GM21576 (cell line): ENCODE results near the gene PANK4.
"Not testable (repeated sequence)": the region's sequence is repeated elsewhere in the genome, so short reads cannot be mapped to it uniquely, and the experiment has no call there.

ENCODE experiments used
- ATAC-seq: cut with Tn5 transposase; IDR thresholded peaks from one replicate; pipeline ENCODE4 v1.9.1; 2021; ENCODE audit warnings: mild to moderate bottlenecking, moderate library complexity; ENCODE audit not compliant: unreplicated experiment

Gene PANK4

DNA sequence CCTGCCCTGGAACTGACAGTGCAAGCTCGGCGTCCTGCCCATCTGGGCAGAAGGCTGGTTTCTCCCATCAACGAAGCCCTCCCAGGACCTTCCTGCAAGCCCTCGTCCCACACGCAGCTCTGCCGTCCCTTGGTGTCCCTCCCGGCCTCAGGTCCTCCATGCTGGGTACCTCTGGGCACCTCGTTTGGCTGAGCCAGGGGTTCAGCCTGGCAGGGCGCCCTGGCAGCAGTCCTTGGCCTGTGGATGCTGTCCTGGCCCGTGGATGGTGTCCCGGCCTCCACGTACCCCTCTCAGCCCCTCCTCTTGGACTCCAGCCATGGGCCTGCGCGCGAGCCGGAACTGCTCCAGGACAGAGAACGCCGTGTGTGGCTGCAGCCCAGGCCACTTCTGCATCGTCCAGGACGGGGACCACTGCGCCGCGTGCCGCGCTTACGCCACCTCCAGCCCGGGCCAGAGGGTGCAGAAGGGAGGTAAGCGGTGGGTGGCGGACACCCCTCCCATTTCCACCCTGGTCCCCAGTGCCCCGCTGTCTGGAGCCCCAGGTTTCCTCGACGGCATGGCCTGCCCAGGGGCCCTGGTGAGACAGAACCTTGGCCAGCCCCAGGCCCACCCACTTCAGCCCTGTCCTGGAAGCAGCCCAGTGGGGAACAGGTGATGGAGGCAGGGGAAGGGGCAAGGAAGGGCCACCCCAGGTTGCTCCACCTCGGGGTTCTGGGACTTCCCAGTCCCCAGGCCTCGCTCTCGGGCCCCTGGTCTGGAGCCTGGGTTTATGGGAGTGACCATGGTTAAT, 33.3 kb upstream of the PANK4 start:
- ATAC-seq, result no peak

DNA sequence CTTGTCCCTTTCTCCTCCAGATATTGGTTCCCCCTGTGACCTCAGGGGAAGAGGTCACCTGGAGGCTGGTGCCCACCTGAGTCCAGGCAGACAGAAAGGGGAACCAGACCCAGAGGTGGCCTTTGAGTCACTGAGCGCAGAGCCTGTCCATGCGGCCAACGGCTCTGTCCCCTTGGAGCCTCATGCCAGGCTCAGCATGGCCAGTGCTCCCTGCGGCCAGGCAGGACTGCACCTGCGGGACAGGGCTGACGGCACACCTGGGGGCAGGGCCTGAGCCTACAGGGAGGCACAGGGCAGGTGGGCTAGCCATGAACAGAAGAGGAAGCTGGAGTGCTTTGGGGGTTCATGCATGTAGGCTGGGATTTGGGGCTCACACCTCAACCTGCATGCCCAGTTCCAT, 32.5 kb upstream of the PANK4 start:
- ATAC-seq, result no peak

DNA sequence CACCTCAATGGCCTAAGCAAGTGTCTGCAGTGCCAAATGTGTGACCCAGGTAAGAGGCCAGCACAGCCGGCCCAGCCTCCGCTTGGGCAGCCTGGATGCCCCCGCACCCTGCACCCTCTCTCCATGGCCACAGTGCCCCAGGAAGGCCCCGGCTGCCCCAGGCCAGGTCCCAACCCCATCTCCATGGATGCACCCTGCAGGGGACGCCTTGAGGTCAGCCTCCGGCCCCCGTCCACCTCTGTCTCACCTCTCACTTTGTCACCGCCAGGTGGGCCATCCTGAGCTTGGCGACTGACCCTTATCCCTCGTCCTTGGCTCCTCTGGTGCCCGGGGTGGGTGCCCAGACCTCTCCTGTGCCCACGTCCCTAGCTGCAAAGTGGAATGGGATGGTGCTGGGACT, 32.0 kb upstream of the PANK4 start:
- no peak for ATAC-seq

GRCh38 chr1:2557482-2558400, 31.3 kb upstream of the PANK4 start:
- ATAC-seq, result no peak

DNA sequence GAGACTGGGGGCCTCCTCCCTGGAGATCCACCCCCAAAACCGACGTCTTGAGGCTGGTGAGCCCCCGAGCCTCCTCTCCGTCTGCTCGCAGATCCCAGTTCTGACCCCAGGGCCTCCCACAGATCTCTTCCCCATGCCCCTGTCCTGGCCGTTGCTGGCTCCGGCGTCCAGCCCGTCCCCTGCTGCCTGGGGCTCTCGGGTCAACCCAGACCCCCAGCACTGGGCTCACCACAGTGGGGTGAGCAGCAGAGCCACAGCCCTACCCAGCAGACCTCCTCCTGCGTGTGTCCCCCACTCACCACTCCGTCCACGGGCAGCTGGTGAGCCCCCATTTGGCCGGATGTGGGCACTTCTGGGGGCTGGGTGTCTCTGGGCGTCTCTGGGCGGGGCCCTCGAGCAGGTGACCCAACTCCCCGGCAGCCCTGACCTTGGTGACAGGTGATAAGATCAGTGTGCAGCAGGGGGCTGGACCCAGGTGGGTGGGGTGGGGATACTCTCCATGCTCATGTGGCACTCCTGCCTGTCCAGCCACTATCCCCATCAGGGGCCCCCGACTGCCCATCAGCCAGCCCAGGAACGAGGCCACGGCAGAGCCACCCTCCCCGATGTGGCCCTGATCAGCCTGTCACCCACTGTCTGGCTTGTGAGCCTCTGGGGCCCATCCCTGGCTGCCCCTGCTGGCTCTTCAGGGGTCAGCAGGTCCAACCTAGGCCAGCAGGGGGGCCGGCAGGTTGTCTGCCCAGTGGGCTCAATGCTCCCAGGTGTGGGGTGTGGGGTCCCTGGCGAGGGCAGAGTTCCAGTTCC, 30.5 kb upstream of the PANK4 start:
- ATAC-seq, result no peak

GRCh38 chr1:2556277-2556677, 29.9 kb upstream of the PANK4 start, which contains the start of gene TNFRSF14:
Gene TNFRSF14 (plus strand): TSS chr1:2556371. CDS start chr1:2556665, 294 bp downstream.
- peak; percentile 23 for ATAC-seq

GRCh38 chr1:2555634-2556276, 29.4 kb upstream of the PANK4 start:
- ATAC-seq, result peak; percentile 31

DNA sequence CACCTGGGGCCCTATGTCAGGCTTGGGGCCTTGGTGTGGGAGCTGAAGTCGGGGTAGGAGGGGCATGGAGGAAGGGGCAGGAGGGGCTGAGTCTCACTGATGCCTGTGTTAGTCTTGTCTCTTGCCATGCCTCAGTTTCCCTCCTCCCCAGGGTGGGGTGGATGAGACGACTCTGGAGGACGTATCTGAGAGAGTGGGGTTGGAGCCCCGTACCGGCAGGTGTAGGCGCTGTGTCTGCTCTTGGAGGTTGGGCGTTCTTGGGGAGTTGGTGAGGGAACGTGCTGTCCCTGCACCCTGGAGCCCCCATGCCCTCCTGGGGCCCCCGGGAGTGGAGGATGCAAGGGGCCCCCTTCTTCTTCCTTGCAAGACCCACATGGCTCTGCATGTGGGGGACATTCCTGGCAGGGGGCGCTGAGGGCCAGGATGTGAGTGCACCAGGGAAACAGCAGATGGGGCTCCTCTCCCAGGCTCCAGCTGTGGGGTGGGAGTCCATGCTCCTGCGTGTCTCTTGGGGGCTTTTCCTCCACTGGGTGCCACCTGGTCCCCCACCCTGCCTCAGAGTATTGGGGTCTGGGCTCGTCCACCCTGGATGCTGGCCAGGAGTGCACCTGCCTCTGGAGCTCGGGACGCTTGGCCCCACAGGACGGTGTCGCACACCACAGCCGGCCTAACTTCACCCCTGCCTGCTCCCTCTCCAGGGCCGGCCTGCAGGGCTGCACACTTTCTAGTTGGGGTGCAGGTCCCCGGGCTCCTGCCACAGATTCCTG, 28.4 kb upstream of the PANK4 start:
- no peak for ATAC-seq

DNA sequence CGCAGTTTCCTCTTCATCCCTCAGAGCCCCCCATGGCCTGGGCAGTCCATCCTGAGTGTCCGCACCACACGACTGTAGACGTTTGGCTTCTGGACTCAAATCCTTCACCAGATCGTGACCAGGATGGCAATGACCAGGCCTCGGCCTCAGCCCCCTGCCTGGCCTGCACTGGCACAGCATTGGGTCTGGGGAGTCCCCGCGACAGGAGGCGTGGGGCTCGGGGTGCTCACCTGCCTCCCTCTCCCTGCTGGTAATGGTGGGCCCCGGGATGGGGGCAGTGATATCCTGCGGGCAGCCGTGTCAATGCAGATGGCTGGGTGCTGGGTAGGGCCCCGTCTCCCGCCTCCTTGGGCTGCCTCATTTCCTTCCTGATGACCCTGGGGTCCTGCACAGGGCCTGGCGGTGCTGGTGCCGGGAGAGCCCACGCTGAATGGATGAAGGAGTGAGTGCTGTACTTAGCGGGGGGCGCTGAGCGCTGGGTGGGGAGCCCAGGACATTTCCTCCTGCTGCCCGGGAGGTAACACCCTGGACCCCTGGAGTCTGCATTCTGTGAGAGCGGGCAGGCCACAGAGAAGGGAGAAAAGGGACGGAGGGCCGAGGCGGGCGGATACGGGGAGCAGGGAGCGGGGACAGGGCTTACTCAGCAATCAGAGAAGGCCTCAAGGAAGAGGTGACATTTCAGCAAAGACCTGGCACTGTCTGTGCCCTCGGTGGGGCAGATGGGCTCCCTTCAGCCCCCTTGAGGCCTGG, 27.6 kb upstream of the PANK4 start:
- no peak for ATAC-seq

GRCh38 chr1:2553076-2553475, 26.7 kb upstream of the PANK4 start:
- ATAC-seq, result not testable (repeated sequence)

GRCh38 chr1:2552189-2552588, 25.8 kb upstream of the PANK4 start:
- ATAC-seq, result no peak

DNA sequence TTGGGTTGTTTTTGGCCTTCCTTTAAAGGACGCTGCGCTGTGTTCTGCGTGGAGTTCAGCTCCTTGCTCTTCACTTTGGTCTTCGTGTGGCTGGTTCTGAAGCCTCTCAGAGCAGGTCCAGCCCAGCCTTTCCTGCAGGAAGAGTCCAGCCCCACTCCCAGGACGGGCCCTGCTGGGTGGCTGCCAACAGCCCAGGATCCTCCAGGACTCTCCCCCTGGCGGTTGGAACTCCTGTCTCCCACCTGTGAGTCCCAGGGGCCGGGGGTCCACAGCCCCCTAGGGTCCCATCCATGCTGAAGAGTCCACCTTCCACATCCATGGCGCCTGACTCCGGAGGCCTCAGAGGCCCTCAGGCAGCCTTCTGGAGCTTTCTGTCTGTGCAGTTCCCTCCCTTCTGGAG, 25.1 kb upstream of the PANK4 start:
- ATAC-seq, result not testable (repeated sequence)

DNA sequence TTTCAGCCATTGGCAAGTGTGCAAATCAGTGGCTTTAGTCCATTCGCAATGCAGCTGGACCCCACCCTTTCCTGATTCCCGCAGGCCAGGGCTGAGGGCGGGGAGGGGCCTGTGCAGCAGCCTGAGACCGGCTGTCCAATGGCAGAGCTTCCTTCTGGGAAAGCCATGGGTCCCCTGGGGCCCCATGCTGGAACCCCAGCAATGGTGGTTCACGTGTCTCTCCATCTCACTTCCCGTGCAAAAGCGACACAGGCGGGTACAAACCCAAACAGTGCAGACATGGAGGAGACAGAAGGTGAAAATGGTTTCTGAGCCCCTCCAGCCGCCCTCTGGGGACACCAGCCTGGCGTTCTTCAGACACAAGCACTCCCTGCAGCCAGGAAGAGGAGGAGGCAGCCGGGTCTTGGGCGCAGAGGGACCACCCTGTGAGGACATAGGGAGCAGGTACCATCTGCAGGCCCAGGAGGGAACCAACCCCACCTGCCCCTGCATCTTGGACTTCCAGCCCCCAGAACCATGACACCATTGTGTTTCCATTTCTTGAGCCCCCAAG, 24.0 kb upstream of the PANK4 start:
- ATAC-seq, result not testable (repeated sequence)

- ATAC-seq, result not testable (repeated sequence)
Observed at GRCh38 chr1:2549367-2550029, 23.1 kb upstream of the PANK4 start.

- no peak for ATAC-seq
Observed at GRCh38 chr1:2548068-2548589, 21.7 kb upstream of the PANK4 start.

DNA sequence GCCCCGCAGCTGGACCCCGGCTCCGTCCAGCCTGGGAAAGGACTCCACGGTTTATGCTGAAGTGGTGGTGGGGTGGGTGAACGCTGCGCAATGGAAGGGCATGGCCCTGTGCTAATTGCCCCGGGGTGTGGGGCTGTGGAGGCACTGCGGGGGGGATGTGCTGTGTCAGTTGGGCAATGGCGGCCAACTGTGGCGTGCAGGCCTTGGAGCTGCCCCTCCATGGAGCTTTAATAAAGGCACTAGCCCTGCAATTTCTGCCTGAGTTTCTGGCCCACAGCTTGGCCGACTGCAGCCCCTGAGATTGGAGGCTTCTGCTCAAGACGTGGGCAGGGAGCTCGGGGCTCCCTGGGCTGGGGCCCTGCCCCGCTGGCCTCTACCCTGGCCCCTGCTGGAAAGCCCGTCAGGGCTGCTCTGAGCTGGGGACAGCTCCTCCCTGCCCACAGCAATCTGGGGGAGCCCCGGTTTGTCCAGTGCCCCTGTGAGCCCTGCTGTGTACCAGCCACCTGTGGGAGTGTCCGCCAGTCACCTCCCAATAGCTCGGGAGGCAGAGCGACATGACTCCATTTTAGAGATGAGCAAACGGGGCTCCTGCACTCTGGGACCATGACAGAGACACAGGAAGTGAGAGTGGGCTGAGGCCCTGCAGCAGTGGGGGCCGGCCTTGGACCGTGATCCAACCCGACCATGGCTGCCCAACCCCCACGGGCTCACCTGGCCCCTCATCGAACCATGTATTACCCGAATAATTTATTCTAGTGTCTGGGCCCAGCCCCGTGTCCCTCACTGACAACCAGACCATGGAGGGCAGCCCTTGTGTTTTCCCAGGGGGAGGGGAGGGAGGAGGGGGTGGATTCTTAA, 21.0 kb upstream of the PANK4 start:
- ATAC-seq, result no peak
